H1 (cell line): ENCODE results near the gene MACF1. TPM values are rescaled to one million over a fixed set of nuclear protein-coding genes. Genes with fewer than 3 reads are reported as not detected.

ENCODE experiments used
- CBX8 ChIP-seq: fragments of 300-800, 300-1000 bp; sonication (generic); IDR thresholded peaks from 2 replicates; pipeline ENCODE4 v1.7.1; 2016; ENCODE audit warnings: low read depth, low read length, borderline replicate concordance
- CEBPB ChIP-seq: IDR thresholded peaks from 2 replicates; pipeline ENCODE4 v1.6.1; 2012; ENCODE audit warnings: low read depth, low read length
- GTF2F1 ChIP-seq: IDR thresholded peaks from 2 replicates; pipeline ENCODE4 v1.6.1; 2012; ENCODE audit warnings: low read depth, low read length, improper control_type of control experiment, borderline replicate concordance
- HDAC2 ChIP-seq, 2 experiments: fragments of 300-600 bp in 1 of 2; sonication (generic) in 1 of 2; IDR thresholded peaks; 2 replicates each; pipeline ENCODE4 v1.6.1; 2011 to 2012; ENCODE audit warnings: low read depth in 2 of 2, low read length in 2 of 2, mild to moderate bottlenecking in 2 of 2, moderate library complexity in 2 of 2, borderline replicate concordance in 1 of 2, inconsistent platforms in 1 of 2
- POU5F1 ChIP-seq: IDR thresholded peaks from 2 replicates; pipeline ENCODE4 v1.6.1; 2011; ENCODE audit warnings: low read depth, mild to moderate bottlenecking, low read length, moderate library complexity
- RXRA ChIP-seq: IDR thresholded peaks from 2 replicates; pipeline ENCODE4 v1.6.1; 2011; ENCODE audit warnings: low read depth, mild to moderate bottlenecking, low read length, moderate library complexity; ENCODE audit not compliant: insufficient read depth
- SIRT6 ChIP-seq: IDR thresholded peaks from one replicate; pipeline ENCODE4 v1.7.1; 2012; ENCODE audit warnings: low read length, inconsistent platforms
- SP1 ChIP-seq: IDR thresholded peaks from 2 replicates; pipeline ENCODE4 v1.6.1; 2011; ENCODE audit warnings: low read depth, low read length
- polyA plus RNA-seq, 7 experiments: library from polyadenylated mRNA; depleted of rRNA in 3 of 7; stranded (reverse) in 5 of 7; unstranded in 2 of 7; fragments of >200 nt in 5 of 7; fragments of 200-250 nt in 2 of 7; gene quantifications; 1 replicate in 5 of 7; 2 replicates in 1 of 7; 4 replicates in 1 of 7; pipeline versions ENCODE4 v1.2.1 to v1.2.3, GENCODE V29; 2011 to 2013; ENCODE audit warnings: missing spikeins in 2 of 7, mixed read lengths in 2 of 7
- total RNA-seq: library from RNA; stranded (reverse); fragmentation: NEBNext Ultra II Directional; extraction: Animal tissue kit (Norgen Biotek cat#: 25700); gene quantifications from 2 replicates; pipeline ENCODE4 v1.2.1, GENCODE V29; 2021

Gene MACF1
- total and polyA plus RNA-seq, 2 of the 8 experiments (the other 6 are each of a cell fraction or from before 2014, with no cell fraction given) = 59.8 to 285 TPM

GRCh38 chr1:39485046-39485803 is 280.7 kb downstream of the MACF1 start (continued):
- TF ChIP-seq GTF2F1 (no peak), CBX8 (no peak), CEBPB (no peak), POU5F1 (no peak), HDAC2 (IDR thresholded peaks at IDR 0.05; ENCODE audit: borderline replicate concordance in 1 of 2, low read depth in 2 of 2, low read length in 2 of 2) (no peak), SIRT6 (no peak), SP1 (no peak), RXRA (no peak)
